Measurements from ENCODE around the gene VWA8.

The VWA8 gene

GRCh38 chr13:41722684-41723535 is 238.0 kb downstream of the VWA8 start:
- no peak for DNase-seq

GRCh38 chr13:41720839-41721561 is 239.9 kb downstream of the VWA8 start:
- no peak for DNase-seq

- DNase-seq = no peak
These were observed 244.7 kb downstream of the VWA8 start for GRCh38 chr13:41716236-41716635.

DNA sequence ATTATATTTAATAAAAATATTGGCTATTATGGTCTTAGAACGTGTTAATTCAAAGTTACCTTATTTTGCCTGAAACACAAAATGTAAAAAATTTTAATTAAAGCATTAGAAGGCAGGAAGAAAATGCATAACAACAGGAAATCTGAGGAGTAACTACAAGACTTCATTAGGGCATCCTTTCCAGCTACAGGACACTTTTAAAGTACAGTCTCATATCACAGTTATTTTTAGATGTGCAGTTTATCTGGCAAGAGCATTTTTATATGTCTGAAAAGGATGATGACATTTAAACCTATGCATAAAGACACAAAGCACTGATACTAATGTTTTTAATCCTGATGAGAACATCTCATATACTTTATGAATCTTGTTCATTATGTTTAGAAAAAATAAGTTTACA is 247.5 kb downstream of the VWA8 start:
- no peak for DNase-seq

DNA sequence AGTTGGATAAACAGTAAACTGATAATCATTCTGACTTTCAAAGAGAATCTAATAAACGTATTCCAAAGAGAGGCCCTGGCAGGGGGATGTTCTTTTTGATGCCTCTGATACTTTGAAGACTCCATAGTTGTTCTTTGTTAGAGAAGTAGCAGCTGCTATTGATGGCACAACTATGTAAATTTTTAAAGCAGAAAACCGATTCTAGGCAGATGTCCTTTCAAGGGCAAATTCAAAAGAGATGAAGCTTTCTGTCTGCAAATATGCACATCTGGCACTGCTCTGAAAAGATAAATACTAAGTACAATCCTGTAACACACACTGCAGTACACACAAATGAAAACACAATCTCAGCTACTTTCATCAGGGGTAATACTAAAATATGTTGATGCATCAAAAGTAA is 250.1 kb downstream of the VWA8 start:
- DNase-seq = no peak

- no peak for DNase-seq
These were observed 251.4 kb downstream of the VWA8 start for GRCh38 chr13:41709511-41709910.

GRCh38 chr13:41708713-41709112 is 252.2 kb downstream of the VWA8 start:
- no peak for DNase-seq

DNA sequence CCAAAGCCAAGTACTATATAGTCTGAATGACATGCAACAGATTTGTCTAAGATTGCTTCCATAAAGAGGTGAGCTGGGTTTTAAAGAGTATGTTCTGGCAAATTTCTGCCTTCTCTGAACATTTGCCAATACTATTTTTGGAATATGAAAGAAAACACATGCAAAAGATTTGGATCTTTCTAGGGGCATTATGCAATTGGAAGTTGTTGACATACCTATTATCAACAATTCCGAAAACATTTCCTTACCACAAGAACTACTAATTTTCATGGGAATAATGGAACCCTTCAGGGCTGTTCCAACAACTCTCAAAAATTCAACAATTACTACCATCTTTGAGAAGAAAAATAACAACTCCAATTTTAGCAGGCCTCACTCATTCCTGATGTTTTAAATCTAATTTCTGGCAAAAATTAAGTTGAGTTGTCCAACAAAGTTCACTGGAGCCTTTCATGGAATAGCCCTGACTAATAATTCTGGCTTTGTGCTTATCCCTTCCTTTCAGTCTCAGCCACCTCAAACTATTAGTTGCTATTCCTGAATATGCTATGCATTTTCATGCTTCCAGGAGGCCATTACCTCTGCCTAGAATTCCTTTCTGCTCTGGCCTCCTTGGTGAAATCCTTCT is 253.6 kb downstream of the VWA8 start:
- no peak for DNase-seq

- DNase-seq = no peak
These were observed 254.8 kb downstream of the VWA8 start for GRCh38 chr13:41706152-41706551.

DNA sequence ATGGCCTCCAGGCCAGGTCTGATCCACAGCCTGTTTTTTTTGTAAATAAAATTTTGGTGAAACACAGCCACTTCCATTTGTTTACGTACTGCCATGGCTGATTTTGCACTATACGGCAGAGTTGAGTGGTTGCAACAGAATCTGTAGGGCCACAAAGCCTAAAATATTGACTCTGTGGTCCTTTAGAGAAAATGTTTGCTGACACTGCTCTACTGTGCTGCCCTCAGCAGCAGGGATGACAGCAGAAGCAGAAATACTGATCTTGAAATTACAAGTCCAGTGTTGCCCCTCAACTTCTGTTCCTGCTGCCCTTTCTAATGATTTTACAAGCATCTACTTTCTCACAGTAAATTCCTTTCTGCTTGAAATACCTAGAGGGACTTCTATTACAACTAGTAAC is 258.4 kb downstream of the VWA8 start:
- DNase-seq = no peak

DNA sequence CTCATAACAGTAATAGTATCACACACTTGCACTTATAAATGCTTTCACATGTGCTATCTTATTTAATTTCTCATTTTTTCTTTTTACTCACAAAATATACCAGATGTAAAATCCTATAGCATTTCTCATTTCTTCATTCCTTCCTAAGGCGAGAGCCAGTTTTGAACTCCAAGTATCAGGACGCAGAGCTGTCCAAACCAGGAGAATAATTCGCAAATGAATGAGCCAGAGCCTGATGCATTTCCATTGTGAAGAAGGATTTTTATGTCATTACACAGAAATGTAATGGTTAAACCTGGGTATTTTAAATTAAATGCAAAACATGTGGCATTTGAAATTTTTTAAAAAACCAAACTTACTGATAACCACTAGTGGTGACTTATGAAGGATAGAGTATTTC is 259.2 kb downstream of the VWA8 start:
- no peak for DNase-seq

- no peak for DNase-seq
These were observed 260.1 kb downstream of the VWA8 start for GRCh38 chr13:41700790-41701310.

- DNase-seq = no peak
These were observed 261.1 kb downstream of the VWA8 start for GRCh38 chr13:41699759-41700158.

GRCh38 chr13:41697578-41697977 is 263.3 kb downstream of the VWA8 start:
- no peak for DNase-seq

DNA sequence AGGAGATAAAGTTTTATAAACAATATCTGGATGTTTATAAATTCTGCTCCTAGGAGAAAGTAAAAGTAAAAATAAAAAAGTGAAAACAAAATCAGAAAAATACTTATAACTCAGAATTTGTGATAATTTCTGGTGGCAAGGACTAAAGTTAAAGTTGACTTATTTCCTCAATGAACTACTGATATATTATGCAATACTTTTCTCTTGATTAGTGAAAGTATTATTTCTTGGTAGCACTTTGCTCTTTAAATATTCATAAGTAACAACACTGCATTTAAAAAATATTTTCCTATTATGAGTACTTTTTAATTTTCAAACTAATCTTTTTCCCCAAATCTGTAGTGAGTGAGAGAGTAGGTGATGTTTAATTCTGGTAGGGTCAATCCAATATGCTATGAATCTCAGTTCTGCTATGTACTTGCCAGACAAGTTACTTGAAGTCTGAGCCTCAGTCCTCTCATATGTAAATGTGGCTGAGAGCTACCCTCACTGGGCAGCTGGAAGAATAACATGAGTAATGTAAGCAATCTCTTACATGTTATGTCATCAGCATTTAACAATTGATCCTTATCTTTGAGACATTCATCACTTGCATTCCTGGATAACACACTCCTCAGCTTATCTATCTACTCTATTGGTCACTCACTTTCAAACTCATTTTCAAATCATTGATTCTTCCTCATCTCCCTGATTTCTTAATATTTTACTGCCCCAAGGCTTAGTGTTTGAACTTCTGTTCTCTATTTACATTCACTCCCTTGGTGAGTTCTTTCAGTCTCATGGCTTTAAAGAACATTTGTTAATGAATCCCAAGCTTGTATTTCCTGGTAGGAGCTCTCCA is 264.5 kb downstream of the VWA8 start:
- DNase-seq = no peak

DNA sequence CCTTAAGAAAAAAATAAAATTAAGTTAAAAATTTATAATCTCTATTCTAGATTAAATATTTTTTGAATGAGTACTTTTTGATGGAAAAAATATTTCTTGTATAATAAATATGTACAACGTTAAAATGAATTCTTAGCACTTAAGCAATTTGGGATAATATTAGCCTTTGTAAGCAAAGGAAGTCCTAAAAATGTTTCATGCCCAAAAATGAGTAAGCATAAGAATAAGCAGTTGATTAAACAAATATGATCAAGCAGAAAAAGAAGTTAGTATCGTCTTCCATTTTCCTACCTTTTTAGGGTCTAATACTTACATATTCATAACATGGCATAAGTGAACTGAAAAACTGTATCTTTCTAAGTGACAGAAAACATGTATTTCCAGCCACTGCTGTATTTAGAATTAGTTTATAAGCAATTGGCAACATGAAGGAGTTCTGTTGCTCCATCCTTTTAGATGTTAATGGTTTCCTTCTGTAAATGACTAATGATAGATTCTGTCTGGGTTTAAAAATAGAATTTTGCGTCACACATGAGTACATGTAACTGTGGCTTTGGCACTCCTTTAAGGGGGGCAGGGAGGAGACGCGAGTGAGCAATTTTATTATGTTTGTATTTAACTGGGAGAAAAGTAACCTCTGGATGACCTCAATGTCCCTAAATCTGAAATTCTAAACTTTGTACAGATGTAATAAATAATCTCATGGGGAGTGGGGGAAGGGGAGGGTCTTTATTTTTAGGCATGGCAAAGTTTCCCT is 266.2 kb downstream of the VWA8 start:
- DNase-seq = peak; percentile 17

- no peak for DNase-seq
These were observed 267.5 kb downstream of the VWA8 start for GRCh38 chr13:41693434-41693833.

DNA sequence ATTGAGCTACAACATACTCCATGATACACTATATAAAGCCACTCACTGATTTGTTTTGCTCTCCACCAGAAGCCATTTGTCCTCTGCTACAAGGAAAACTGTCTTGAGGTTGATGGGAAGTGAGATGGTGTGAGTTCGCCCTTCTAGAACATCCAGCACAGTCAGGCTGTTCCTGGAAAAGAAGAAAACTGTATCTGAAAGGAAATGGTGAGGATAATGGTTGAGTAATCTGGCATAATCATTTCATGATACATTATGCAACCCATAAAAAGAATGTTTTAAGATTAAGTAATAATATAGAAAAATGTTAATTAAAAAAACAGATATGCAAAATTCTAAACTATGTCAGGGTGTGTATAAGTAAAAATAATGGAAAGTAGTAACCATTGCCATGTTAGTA is 269.6 kb downstream of the VWA8 start:
- DNase-seq = no peak

DNA sequence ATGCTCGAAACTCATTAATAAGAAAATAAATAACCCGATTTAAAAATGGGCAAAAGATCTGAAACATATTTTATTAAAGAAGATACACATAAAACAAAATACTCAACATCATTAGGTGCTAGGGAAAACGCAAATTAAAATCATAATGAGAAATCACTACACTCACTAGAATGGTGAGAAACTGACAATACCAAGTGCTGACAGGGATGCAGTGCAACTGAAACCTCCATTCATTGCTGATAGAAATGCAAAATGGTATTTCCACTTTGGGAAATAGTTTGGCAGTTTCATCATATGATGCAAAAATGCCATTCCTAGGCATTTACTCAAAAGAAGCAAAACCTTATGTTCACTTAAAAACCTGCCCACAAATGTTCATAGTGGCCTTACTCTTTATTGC is 278.1 kb downstream of the VWA8 start:
- DNase-seq = no peak

DNA sequence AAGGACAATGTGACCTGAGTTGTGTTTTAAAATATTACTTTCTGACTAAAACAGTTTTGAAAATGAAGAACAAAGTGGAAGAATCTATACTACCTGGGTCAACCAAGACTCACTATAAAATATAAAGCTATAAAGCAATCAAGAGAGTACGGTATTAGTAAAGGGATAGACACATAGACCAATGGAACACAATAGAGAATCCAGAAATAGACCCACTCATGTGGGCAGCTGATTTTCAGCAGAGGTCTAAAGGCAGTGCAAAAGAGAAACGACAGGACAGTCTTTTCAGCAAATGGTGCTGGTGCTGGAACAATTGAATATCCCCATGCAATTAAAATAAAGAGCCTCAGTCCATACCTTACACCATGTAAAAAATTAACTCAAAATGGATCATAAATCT is 278.9 kb downstream of the VWA8 start:
- no peak for DNase-seq

GRCh38 chr13:41681587-41681986 is 279.3 kb downstream of the VWA8 start:
- DNase-seq = no peak

DNA sequence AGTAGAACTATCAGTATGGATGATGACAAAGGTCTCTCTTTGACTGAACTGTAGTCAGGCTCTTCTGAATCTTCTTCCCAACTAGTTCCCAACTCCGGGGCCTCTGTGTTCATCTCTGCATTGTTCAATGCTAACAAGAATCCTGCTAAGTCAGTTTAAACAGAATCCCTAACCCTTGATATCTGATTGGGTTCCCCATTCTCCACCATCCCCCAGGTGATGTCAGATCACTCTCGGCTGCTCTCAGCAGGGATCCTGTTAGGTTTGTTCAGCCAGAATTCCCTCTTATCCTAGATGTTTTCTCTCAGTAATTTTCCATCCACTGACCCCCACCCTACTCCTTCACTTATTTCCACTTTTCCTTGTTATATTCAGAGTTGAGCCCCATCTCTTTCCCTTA is 280.0 kb downstream of the VWA8 start:
- DNase-seq = no peak
